ENCODE measurements around the gene OR52L1.
"Not testable (repeated sequence)": the region's sequence is repeated elsewhere in the genome, so short reads cannot be mapped to it uniquely, and the experiment has no call there.

OR52L1 gene

DNA sequence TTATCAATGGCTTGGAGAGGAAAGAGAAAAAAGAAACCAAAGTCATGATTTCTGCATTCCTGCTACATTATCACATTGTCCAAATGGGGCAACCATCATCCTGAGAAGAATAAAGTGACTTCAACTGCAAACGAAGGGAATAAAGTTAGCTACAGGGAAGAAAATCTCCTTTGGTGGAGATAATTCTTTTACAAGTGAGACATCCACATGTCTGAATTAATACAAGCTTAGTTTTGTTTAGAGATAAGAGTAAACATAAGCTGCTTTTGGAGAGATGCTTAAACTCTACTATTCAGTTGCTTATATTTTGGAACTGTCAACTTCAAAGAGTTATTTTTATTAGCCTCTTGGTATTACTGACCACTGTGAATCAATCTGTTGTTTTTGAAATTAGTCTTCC lies at the start of gene OR52L1:
OR52L1 (minus strand) TSS at position 101 of the 400 bp plus-strand sequence; CDS start at position 46, 55 bp downstream.
- DNase-seq (ENCODE audit: low read depth, low spot score): no peak

DNA sequence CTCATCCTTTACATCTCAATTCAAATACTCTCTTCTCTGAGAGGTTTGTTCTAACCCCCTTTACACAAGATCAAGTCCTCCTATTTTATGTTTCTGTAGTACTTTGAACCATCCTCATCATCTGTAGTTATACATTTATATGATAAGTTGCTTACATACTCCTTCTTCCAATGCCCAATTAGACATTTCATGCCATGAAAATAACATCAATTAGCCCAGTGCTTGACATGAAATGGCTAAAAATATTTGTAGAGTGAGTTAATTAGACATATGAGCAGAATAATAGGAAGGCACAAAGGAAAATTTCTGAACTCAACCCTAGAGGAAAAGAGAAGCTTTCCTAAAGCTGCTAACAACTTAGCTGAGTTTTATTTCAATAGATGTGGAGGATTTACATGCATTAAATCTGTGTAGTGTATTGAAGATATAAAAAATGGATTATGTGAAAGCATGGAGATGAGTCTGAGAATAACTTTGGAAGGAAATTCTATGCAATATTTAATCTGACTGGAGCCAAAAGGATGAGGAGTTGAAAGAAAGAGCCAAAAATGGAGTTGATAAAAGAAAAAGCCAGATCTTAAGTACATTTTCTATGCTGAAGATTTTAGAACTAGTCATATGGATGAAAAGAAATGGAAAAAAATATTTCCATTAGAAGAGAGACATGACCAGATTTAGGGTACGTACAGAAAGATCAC lies 44.1 kb upstream of the OR52L1 start, which contains the start of gene OR56A1:
OR56A1 (minus strand) TSS at position 51 of the 698 bp plus-strand sequence. CDS start 3,066 bp downstream, outside the sequence.
- DNase-seq (ENCODE audit: low read depth, low spot score): no peak

DNA sequence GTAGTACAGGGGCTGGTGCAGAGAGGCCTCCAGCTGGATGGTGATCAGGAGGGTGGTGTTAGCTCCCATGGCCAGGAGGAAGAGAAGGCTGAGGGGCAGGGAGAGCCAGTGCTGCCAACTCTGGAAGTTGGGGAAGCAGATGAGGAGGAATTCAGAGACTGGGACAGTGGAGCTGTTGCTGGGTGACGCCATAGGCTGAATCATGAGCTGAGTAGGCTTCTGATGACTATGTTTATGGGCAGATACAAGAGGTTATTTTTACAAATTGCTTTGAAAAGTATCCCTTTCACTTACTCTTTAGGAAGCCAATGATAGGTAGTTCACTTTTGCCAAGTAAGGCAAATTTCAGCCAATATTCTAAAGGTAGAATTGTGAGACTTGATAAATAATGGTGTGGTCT lies 40.7 kb upstream of the OR52L1 start:
- DNase-seq (ENCODE audit: low read depth, low spot score): no peak

DNA sequence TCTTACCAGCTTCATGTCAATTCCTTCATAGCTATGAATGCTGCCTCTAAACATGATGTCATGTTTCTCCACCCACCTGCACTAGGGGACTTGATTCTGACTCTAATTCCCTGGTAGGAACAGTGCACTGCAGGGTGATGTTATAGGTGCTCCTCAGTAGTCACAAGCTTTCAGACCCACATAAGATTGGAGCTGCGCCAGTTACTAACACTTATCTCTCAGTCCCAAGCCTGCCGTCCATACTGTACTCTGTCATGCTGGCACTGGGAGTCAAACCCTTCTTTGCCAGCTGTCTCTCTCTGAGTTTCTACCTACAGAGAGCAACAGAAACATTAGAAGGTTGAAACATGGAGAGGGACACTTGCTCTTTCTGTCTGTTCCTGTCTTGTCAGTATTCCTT lies 38.3 kb upstream of the OR52L1 start:
- DNase-seq (ENCODE audit: low read depth, low spot score): no peak

DNA sequence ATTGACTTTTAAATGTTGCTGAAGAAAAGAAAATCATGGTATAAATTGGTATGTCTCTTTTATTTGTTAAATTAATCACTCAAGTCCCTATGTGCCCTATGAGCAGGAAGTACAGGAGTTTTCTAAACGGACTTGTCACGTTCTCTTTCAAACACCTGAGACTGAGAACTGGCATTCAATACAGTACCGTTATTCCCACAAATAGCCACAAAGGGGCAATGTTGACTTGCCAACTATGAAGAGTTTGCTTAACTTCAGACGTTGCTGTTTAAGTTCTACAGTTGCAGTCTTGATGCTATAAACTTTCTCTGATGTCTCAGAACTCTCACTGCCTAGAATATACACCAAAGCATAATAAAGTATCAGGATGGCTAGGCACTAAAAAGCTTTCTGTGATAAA lies 36.2 kb upstream of the OR52L1 start:
- no peak for DNase-seq (ENCODE audit: low read depth, low spot score)

DNA sequence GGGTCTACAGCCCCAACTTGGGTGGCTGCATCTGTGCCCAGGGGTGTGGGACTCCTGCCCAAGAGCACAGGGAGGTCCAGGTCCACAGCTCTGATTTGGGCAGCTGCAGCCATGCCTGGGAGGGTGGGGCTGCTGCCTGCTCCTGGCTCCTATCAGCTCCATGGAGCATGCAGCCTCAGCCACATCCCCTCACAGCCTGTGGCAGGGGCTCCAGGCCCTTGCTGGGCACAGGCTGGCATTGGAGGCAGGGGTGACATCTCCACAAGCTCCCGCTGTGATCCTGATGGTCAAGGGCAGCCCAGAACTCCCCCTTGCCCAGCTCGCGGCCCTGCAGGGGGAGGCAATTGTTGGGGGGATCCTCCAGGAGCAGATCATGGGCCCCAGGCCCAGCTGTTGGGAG lies 26.3 kb upstream of the OR52L1 start:
- DNase-seq (ENCODE audit: low read depth, low spot score): no peak

DNA sequence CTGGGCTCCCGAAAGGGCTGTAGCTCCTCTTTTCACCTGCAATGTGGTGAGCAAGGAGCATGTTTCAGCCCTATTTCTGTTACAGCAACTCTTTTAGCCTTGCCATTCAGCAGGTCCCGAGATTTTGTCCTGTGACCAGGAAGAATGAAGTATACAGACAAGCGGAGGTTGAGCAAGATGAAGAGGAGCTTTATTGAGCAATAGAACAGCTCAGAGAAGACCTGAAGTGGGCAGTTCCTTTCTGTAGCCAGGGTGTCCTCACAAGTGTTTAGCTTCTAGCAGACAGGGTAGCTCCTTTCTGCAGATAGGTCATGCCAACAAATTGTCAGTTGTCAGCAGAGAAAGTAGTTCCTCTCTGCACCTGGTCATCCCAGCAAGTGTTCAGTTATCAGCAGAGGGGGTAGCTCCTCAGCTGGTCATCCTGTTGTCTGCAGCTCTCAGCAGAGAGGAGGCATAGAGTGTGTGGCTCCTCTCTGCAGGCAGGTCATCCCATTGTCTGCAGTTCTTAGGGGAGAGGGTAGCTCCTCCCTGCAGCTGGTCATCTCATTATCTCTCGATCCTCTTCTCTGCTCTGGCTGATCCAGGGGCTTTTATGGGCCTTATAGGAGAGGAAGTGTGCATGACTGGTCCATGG lies 25.4 kb upstream of the OR52L1 start:
- no peak for DNase-seq (ENCODE audit: low read depth, low spot score)

DNA sequence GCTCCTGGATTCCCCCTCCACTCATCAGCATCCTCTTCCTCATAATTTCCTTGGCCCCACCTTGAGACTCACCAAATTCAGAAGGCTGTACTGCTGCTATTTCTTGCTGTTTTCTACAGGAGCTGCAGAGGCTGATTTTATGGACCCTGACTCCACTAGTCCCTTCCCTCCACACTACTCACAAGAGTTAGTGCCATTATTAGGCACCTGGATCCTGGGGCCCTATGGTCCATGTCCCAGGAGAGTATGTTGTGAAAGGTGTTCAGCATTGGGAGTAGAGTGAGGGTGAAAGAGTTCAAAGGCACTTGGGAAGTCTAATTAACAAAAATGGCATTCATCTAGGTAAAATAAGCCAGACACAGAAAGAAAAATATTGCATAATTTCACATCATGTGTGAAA lies 20.1 kb upstream of the OR52L1 start, which contains the start of gene OR56A4:
OR56A4 (minus strand) TSS at position 101 of the 400 bp plus-strand sequence. CDS start 3,954 bp downstream, outside the sequence.
- no peak for DNase-seq (ENCODE audit: low read depth, low spot score)

DNA sequence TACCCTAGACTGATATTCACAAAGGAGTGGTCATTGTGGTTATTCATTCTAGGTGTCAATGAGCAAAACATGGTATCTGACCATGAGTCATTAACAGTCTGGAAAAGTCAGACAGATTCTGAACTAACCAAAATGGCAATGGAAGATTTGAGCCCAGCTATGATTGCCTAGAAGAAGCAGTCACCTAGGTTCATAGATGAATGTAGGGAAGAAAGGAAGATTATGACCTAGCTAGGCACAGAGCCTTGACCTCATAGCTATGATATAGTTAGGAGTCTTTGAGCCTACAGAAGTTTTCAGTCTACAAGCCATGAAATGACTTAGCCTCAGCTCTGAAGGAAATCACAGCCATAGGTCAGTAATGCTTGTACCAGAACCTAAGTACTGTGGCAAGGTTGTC lies 19.6 kb upstream of the OR52L1 start:
- no peak for DNase-seq (ENCODE audit: low read depth, low spot score)

DNA sequence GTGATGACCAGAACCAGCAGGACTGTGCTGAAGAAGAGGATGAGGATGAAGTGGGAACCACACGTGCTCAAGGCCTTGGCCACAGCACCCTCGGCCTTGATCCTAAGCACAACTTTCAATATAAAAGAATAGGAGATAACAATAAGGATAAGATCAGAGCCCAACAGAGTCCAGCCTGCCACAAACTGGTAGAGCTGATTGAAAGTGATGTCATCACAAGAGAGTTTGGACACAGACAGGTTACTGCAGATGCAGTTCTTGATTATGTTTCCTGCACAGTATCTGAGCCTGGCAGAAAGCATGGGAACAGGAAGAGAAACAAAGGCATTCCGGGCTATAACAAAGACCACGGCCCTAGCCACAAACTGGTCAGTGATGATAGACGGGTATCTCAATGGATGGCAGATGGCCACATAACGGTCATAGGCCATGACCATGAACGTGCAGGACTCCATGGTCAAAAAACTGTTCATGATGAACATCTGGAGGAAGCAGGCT lies 15.5 kb upstream of the OR52L1 start:
- no peak for DNase-seq (ENCODE audit: low read depth, low spot score)

DNA sequence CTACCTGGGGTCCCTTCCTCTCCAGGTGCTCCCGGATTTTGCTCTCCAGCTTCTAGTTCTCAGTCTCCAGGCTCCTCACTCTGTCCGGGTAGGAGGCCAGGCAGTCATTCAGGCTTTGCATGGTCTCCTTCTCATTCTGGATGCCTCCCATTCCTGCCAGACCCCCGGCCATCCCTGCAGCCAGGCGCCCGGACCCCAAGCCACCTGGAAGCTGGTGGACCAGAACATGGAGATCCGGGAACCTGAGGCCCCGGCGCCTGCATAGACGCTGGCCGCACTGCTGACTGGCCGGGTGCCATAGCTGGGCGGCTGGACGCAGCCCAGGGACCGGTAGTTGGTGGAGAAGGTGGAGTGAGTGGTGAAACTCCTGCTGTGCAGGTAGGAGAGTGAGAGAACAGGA lies 8.0 kb upstream of the OR52L1 start:
- DNase-seq (ENCODE audit: low read depth, low spot score): no peak

DNA sequence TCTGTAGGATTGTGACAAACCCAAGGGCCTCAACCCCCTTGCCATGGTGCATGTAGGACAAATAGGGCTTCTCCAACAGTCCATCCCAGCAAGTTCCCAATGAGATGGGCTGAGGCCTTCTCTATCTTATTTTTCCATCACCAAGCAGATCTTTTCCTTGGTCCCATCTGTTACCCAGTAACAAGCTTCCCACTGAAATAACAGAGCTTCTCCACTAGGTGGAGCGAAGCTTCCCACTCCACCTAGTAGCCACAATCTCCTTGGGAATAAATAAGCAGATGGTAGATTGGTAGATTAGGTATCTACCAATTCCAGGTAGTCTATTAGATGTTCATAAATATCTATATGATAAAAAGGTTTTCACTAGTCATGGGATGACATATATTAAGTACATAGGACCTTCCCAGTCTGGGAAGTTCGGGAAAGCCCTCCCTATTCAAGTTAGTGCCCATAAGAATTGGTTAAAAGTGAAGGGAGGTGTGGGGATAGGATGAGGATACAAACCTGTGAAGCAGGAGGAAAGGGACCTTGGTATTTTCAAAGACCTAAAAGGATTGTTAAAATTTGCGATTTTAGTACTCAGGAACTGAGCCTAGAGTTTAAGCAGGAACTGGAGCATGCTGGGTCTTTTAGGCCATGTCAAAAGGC lies 5.9 kb upstream of the OR52L1 start:
- DNase-seq (ENCODE audit: low read depth, low spot score): no peak

DNA sequence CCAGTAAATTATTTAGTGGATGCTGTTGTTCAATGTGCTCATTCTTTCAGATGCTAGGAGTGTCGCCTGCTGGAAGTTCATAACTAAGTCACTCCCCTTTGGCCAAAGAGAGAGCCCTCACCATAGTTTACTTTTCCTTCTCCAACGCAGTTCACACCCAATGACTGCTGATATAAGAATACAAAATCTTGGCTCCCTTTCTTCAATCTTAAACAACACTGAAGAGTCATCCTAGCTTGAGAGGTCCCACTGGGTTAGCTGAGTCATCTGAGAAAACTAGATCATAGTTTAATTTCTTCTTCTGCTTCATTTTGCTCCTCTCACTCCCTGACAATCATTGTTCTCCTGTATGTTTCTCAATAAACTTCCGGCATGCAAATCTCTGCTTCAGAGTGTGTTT lies 5.4 kb upstream of the OR52L1 start:
- DNase-seq (ENCODE audit: low read depth, low spot score): no peak

DNA sequence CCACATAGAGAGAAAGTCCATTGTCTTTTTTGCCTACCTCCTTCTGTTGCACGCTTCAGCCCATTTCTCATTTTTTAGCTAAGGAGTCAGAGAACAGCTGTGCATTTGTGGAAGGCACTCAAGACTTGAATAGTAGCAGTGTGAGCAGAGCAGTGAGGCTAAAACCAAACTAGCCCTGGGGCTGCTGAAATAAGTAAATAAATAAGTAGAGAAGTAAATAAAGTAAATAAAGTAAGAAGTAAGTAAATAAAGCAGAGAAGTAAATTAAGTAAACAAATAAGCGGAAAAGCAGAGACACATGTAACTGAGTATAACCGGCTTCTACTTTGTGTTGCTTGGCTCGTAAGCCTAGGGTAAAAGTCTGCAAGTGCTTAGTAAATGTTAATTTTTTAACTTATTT lies 2.4 kb upstream of the OR52L1 start:
- DNase-seq (ENCODE audit: low read depth, low spot score): no peak

DNA sequence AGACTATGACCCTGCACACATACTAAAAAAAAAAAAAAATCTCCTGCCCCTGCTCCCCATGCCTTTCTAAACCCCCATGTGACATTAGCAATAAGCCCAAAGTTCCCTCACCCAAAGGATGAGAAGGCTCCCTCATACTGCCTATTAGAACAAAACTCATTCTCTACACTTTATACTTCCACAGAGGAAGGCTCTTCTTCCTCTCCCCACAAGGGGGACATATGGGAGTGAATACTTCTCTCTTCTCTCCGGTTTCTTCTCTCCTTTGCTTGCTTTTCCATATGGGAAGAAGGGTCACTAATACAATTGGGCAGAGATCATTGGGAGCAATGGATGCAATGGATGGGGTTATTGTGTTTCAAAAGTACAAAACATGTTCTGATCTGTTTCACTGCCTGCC lies 3.3 kb downstream of the OR52L1 start:
- DNase-seq (ENCODE audit: low read depth, low spot score): no peak

DNA sequence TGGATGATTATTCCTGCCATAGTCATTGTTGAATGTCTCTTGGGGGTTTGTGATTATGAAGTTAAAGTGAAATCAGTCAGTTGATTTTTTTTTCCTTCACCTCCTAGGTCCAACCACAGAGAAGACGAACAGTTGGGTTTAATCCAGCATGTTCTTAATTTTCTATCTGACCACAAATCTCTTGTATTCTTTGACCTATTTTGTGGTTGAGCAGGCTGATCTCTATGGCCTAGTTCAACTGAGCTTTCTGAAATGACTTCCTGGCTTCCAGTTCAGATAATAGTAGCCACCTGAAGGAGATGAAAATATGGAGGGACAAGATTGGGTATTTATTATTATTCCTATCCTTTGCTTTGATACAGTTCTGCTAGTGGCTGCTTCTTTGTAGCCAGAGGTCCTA lies 13.3 kb downstream of the OR52L1 start:
- no peak for DNase-seq (ENCODE audit: low read depth, low spot score)

DNA sequence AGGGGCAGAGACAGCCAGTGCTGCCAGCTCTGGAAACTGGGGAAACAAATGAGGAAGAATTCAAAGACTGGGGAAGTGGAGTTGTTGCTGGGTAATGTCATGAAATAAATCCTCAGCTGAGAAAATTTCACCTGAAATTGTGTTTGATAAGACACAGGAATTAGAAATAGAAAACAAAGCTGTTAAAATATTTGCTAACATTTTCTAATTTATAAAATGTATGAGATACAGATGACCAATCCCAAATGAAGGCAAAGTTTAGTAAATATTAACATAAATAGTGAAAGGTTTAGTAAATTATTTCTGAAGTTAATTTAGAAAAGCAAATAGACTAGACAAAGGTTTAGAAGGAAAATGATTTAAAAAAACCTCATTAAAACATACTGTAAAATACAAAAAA lies 18.4 kb downstream of the OR52L1 start, which contains the start of gene OR56A5:
OR56A5 (minus strand) TSS at position 101 of the 400 bp plus-strand sequence; CDS start at position 101, 0 bp downstream.
- DNase-seq (ENCODE audit: low read depth, low spot score): no peak

DNA sequence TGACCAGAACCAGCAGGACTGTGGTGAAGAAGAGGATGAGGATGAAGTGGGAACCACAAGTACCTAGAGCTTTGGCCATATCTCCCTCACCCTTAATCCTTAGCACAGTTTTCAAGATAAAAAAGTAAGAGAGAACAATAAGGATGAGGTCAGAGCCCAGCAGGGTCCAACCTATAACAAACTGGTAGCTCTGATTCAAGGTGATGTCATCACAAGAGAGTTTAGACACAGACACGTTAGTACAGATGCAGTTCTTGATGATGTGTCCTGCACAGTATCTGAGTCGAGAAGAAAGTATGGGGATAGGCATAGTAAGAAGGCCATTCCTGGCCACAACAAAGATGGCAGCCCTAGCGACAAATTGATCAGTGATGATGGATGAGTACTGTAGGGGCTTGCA lies 19.1 kb downstream of the OR52L1 start:
- DNase-seq (ENCODE audit: low read depth, low spot score): no peak

DNA sequence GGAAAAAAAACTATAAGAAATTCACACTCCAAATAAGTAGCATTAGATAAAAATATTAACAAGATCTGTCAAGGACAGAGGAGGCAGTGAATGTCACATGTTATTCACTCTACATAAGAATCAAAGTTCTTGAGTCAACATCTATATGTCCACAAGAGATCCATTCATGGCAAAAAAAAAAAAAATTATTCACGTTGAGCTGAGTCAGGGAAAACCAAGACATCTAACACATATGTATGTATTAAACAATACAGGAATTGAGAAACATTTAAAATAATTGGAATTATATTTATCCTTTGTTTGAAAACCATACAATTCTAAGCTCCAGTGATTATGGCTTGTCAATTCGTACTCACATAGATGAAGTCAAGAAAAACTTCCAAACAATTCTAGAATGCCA lies 19.8 kb downstream of the OR52L1 start:
- DNase-seq (ENCODE audit: low read depth, low spot score): no peak

DNA sequence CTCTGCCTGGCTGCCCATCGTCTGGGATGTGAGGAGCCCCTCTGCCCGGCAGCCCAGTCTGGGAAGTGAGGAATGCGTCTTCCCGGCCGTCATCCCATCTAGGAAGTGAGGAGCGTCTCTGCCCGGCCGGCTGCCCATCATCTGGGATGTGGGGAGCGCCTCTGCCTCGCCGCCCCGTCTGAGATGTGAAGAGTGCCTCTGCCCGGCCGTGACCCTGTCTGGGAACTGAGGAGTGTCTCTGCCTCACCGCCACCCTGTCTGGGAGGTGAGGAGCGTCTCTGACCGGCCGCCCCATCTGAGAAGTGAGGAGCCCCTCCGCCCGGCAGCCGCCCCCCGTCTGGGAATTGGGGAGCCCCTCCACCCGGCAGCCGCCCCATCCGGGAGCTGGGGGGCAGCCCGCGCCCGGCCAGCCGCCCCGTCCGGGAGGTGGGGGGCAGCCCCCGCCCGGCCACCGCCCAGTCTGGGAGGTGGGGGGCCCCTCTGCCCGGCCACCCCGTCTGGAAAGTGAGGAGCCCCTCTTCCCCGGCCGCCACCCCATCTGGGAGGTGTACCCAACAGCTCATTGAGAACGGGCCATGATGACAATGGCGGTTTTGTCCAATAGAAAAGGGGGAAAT lies 26.0 kb downstream of the OR52L1 start:
- not testable (repeated sequence) for DNase-seq (ENCODE audit: low read depth, low spot score)

DNA sequence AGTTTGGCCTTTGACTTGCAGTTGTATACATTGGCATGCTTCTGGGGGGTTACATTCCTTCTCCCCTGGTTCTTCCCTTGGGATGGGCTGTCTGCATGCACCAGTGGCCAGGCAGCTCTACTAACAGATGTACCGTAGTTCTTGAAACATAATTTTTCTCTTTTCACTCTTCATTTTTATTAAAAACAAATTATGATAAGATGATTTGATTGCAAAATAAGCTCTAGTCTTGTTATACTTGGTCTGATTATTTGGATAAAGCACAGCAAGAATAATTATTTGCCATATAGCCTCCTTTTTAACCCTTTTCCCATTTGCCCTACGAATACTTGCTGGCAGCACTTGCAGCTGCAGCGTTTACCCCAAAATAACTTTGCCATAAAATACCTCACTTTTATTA lies 31.2 kb downstream of the OR52L1 start:
- DNase-seq (ENCODE audit: low read depth, low spot score): no peak

DNA sequence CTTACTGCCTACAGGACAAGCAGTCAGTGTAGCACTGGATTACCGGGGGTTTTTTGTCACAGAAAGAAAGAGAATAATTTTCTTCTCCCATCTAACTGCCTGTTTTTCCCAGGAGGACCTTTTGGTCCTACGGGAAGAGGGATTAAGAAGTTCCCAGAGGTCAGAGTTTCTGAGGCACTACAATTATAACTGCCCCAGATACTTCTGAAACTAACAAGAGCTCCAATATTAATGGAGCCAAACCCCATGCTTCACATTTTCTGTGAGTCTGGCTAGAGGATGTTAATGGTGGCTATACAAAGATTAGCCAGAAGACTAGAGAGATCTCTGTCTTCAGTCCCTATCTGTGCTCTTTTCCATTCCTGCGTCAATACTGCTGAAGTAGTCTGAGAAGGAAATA lies 44.8 kb downstream of the OR52L1 start, which contains the start of gene OR56A3:
OR56A3 (plus strand) TSS at position 301 of the 400 bp plus-strand sequence. CDS start 5,096 bp downstream, outside the sequence.
- DNase-seq (ENCODE audit: low read depth, low spot score): no peak

All from activated naive CD8-positive, alpha-beta T cell treated with anti-CD3 and anti-CD28 coated beads, Interleukin-2, amount 50 U/mL, for 16 hours (primary cell).